H4 (cell line): ENCODE results near the gene OVOL3. TPM values are rescaled to one million over a fixed set of nuclear protein-coding genes. Genes with fewer than 3 reads are reported as not detected.

ENCODE experiments used
- DNase-seq: peaks from one replicate; pipeline ENCODE4 v3.0.0-alpha.2; 2015; ENCODE audit warnings: low spot score
- total RNA-seq: library from RNA; depleted of rRNA; stranded (reverse); fragments of >200 nt; shearing (Covaris generic); gene quantifications from 2 replicates; pipeline ENCODE4 v1.2.3, GENCODE V29; 2014

OVOL3 gene
- total RNA-seq, 1 experiment from 2014 or later, result not detected

GRCh38 chr19:36100476-36100875 lies 10.5 kb upstream of the OVOL3 start:
- no peak for DNase-seq

- peak; percentile 22 for DNase-seq
Observed at GRCh38 chr19:36101550-36102327, 9.2 kb upstream of the OVOL3 start.

GRCh38 chr19:36103040-36103626 lies 7.8 kb upstream of the OVOL3 start:
- DNase-seq, result no peak

- no peak for DNase-seq
Observed at GRCh38 chr19:36103842-36104552, 6.9 kb upstream of the OVOL3 start.

- DNase-seq, result no peak
Observed at GRCh38 chr19:36106441-36106840, 4.5 kb upstream of the OVOL3 start.

- DNase-seq, result peak; percentile 23
Observed at GRCh38 chr19:36106991-36107390, 4.0 kb upstream of the OVOL3 start.

- DNase-seq, result no peak
Observed at GRCh38 chr19:36108684-36109083, 2.3 kb upstream of the OVOL3 start.

- DNase-seq, result no peak
Observed at GRCh38 chr19:36111200-36111539, 227 bp downstream of the OVOL3 start.

- no peak for DNase-seq
Observed at GRCh38 chr19:36112678-36113077, 1.7 kb downstream of the OVOL3 start.

GRCh38 chr19:36113425-36113824 lies 2.5 kb downstream of the OVOL3 start:
- no peak for DNase-seq

- DNase-seq, result peak; percentile 45
Observed at GRCh38 chr19:36113894-36114720, 3.2 kb downstream of the OVOL3 start.

GRCh38 chr19:36114721-36115452 lies 3.9 kb downstream of the OVOL3 start, which contains the start of gene POLR2I:
TSS of gene POLR2I (minus strand) at chr19:36114875. CDS start at chr19:36114856, 19 bp downstream.
- DNase-seq, result peak; percentile 100

GRCh38 chr19:36115453-36116343 lies 4.8 kb downstream of the OVOL3 start, which contains the start of gene TBCB:
TSS of gene TBCB (plus strand) at chr19:36115468. CDS start at chr19:36115561, 93 bp downstream.
- DNase-seq, result no peak

- no peak for DNase-seq
Observed at GRCh38 chr19:36116344-36116637, 5.3 kb downstream of the OVOL3 start.

GRCh38 chr19:36120092-36120983 lies 9.4 kb downstream of the OVOL3 start:
- DNase-seq, result no peak

GRCh38 chr19:36120984-36121358 lies 10.0 kb downstream of the OVOL3 start:
- DNase-seq, result no peak

GRCh38 chr19:36121486-36122124 lies 10.7 kb downstream of the OVOL3 start:
- DNase-seq, result no peak

GRCh38 chr19:36125557-36125956 lies 14.6 kb downstream of the OVOL3 start:
- no peak for DNase-seq

GRCh38 chr19:36128392-36128736 lies 17.4 kb downstream of the OVOL3 start:
- no peak for DNase-seq
